Subcutaneous adipose tissue (tissue), 4 donors: ENCODE results near the gene ESYT1. TPM values are rescaled to one million over a fixed set of nuclear protein-coding genes. Genes with fewer than 3 reads are reported as not detected.

Source experiments
- CTCF ChIP-seq: fragments of 450-650 bp; IDR thresholded peaks from one replicate; pipeline ENCODE4 v1.5.1; 2016; ENCODE audit warnings: low read depth, mild to moderate bottlenecking, control low read depth, antibody characterized with exemption, moderate library complexity
- total RNA-seq, 4 donors: library from RNA; depleted of rRNA; stranded (reverse); fragments of >200 nt; gene quantifications; one replicate each; pipeline ENCODE4 v1.1.0, GENCODE V29; 2016

Gene ESYT1
- total RNA-seq, 4 donors from 2014 or later = 147 to 522 (median 280) TPM

GRCh38 chr12:56159482-56160192 is 31.6 kb downstream of the ESYT1 start:
- TF ChIP-seq CTCF = no peak

GRCh38 chr12:56160193-56160763 is 32.2 kb downstream of the ESYT1 start:
- TF ChIP-seq CTCF = no peak

- no peak for TF ChIP-seq CTCF
Measured at GRCh38 chr12:56160894-56161689, 33.0 kb downstream of the ESYT1 start.

GRCh38 chr12:56161690-56162351 is 33.8 kb downstream of the ESYT1 start:
- no peak for TF ChIP-seq CTCF

- no peak for TF ChIP-seq CTCF
Measured at GRCh38 chr12:56162468-56163290, 34.6 kb downstream of the ESYT1 start.

GRCh38 chr12:56163533-56164344 is 35.7 kb downstream of the ESYT1 start:
- TF ChIP-seq CTCF = no peak
